ENCODE results near the gene AFF2. TPM values are rescaled to one million over a fixed set of nuclear protein-coding genes. Genes with fewer than 3 reads are reported as not detected.
A peak's percentile ranks its signal among the peaks of the same experiment; 100 is the strongest.

Gene AFF2
- total and polyA plus RNA-seq, 4 donors: 1.2 to 13.0 (median 3.9) TPM

GRCh38 chrX:148624951-148625474, 124.6 kb downstream of the AFF2 start:
- TF ChIP-seq, protein P1, sequence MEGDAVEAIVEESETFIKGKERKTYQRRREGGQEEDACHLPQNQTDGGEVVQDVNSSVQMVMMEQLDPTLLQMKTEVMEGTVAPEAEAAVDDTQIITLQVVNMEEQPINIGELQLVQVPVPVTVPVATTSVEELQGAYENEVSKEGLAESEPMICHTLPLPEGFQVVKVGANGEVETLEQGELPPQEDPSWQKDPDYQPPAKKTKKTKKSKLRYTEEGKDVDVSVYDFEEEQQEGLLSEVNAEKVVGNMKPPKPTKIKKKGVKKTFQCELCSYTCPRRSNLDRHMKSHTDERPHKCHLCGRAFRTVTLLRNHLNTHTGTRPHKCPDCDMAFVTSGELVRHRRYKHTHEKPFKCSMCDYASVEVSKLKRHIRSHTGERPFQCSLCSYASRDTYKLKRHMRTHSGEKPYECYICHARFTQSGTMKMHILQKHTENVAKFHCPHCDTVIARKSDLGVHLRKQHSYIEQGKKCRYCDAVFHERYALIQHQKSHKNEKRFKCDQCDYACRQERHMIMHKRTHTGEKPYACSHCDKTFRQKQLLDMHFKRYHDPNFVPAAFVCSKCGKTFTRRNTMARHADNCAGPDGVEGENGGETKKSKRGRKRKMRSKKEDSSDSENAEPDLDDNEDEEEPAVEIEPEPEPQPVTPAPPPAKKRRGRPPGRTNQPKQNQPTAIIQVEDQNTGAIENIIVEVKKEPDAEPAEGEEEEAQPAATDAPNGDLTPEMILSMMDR (IDR thresholded peaks at IDR 0.05; ENCODE audit: control extremely low read depth, extremely low read depth): no peak
- 64 to 85% methylated on average over 2 of the region's 2 CpGs for WGBS, 2 donors

GRCh38 chrX:148628621-148629020, 128.2 kb downstream of the AFF2 start:
- DNase-seq: no peak
- TF ChIP-seq, protein P1 (IDR thresholded peaks at IDR 0.05; ENCODE audit: control extremely low read depth, extremely low read depth): no peak
- no peak overlapping the region for H3K4me3 ChIP-seq
- ATAC-seq (ENCODE audit: insufficient read depth, low FRiP score): no peak
- H3K36me3 ChIP-seq (ENCODE audit: control insufficient read depth in 4 of 4, insufficient read depth in 4 of 4, low read length in 4 of 4): no peaks in the 10 kb centered on the region
- H3K9ac ChIP-seq (ENCODE audit: insufficient read depth in 1 of 2, low read length in 2 of 2): no peak overlapping the region
- peaks cover 0 to 5% (median 0%) of the 10 kb centered on the region in 4 donors for H3K9me3 ChIP-seq (ENCODE audit: control insufficient read depth in 4 of 4, insufficient read depth in 3 of 4, low read length in 3 of 4)
- H3K27ac ChIP-seq (ENCODE audit: low read depth in 1 of 2, low read length in 1 of 2): no peak overlapping the region
- peaks cover 0 to 3% (median 0%) of the 10 kb centered on the region in 3 donors for H3K27me3 ChIP-seq (ENCODE audit: control insufficient read depth in 3 of 3, insufficient read depth in 3 of 3, low read length in 2 of 3)
- peaks cover 0 to 8% (median 0%) of the 10 kb centered on the region in 5 donors for H3K4me1 ChIP-seq (ENCODE audit: control insufficient read depth in 5 of 5, insufficient read depth in 5 of 5, low read length in 5 of 5)

More at GRCh38 chrX:148624951-148625474, 124.6 kb downstream of the AFF2 start:
- Histone ChIP-seq H3K9me3 (ENCODE audit: control insufficient read depth in 4 of 4, insufficient read depth in 3 of 4, low read length in 3 of 4) (peaks cover 0 to 3% (median 0%) of the 10 kb centered on the region in 4 donors), H3K36me3 (ENCODE audit: control insufficient read depth in 4 of 4, insufficient read depth in 4 of 4, low read length in 4 of 4) (no peaks in the 10 kb centered on the region), H3K4me3 (no peak overlapping the region), H3K9ac (ENCODE audit: insufficient read depth in 1 of 2, low read length in 2 of 2) (no peak overlapping the region), H3K27me3 (ENCODE audit: control insufficient read depth in 3 of 3, insufficient read depth in 3 of 3, low read length in 2 of 3) (no peaks in the 10 kb centered on the region), H3K4me1 (ENCODE audit: control insufficient read depth in 5 of 5, insufficient read depth in 5 of 5, low read length in 5 of 5) (no peaks in the 10 kb centered on the region), H3K27ac (ENCODE audit: low read depth in 1 of 2, low read length in 1 of 2) (no peak overlapping the region)
- DNase-seq (no peak), ATAC-seq (ENCODE audit: insufficient read depth, low FRiP score) (no peak)

DNA sequence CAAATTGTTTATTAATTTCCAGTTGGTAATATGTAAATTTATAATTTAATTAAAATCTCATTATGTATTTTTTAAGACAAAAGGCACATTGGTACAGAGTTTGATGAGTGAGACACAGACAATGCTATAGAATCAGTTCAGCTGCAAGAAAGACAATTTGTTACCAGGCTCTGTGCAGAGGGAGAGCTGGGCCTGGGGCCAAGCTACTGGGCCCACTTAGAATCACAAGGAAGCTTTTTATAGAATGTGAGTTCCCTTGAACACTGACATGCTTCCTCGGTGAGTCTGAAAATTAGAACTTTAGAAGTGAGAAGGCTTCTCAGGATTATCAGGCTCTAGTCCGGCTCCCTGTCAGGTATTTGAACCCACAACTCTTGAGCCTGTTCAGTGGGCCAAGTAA, 129.0 kb downstream of the AFF2 start:
- 74 to 89% methylated on average over 2 of the region's 2 CpGs for WGBS, 2 donors
- peaks cover 0 to 3% (median 0%) of the 10 kb centered on the region in 3 donors for H3K27me3 ChIP-seq (ENCODE audit: control insufficient read depth in 3 of 3, insufficient read depth in 3 of 3, low read length in 2 of 3)
- no peak overlapping the region for H3K9ac ChIP-seq (ENCODE audit: insufficient read depth in 1 of 2, low read length in 2 of 2)
- TF ChIP-seq, protein P1 (IDR thresholded peaks at IDR 0.05; ENCODE audit: control extremely low read depth, extremely low read depth): no peak
- H3K27ac ChIP-seq (ENCODE audit: low read depth in 1 of 2, low read length in 1 of 2): no peak overlapping the region
- no peak overlapping the region for H3K4me3 ChIP-seq
- ATAC-seq (ENCODE audit: insufficient read depth, low FRiP score) (no peak), DNase-seq (peak in 1 of 3 donors; percentile 33)
- H3K4me1 ChIP-seq (ENCODE audit: control insufficient read depth in 5 of 5, insufficient read depth in 5 of 5, low read length in 5 of 5): peaks cover 0 to 8% (median 0%) of the 10 kb centered on the region in 5 donors
- H3K9me3 ChIP-seq (ENCODE audit: control insufficient read depth in 4 of 4, insufficient read depth in 3 of 4, low read length in 3 of 4): peaks cover 0 to 5% (median 0%) of the 10 kb centered on the region in 4 donors
- no peaks in the 10 kb centered on the region for H3K36me3 ChIP-seq (ENCODE audit: control insufficient read depth in 4 of 4, insufficient read depth in 4 of 4, low read length in 4 of 4)

- Histone ChIP-seq H3K27ac (ENCODE audit: low read depth in 1 of 2, low read length in 1 of 2) (no peak overlapping the region), H3K4me1 (ENCODE audit: control insufficient read depth in 5 of 5, insufficient read depth in 5 of 5, low read length in 5 of 5) (peaks cover 0 to 8% (median 0%) of the 10 kb centered on the region in 5 donors), H3K36me3 (ENCODE audit: control insufficient read depth in 4 of 4, insufficient read depth in 4 of 4, low read length in 4 of 4) (no peaks in the 10 kb centered on the region), H3K4me3 (no peak overlapping the region), H3K9ac (ENCODE audit: insufficient read depth in 1 of 2, low read length in 2 of 2) (no peak overlapping the region), H3K27me3 (ENCODE audit: control insufficient read depth in 3 of 3, insufficient read depth in 3 of 3, low read length in 2 of 3) (peaks cover 0 to 3% (median 0%) of the 10 kb centered on the region in 3 donors), H3K9me3 (ENCODE audit: control insufficient read depth in 4 of 4, insufficient read depth in 3 of 4, low read length in 3 of 4) (peaks cover 0 to 2% (median 0%) of the 10 kb centered on the region in 4 donors)
- TF ChIP-seq, protein P1 (IDR thresholded peaks at IDR 0.05; ENCODE audit: control extremely low read depth, extremely low read depth): no peak
- no peak for ATAC-seq (ENCODE audit: insufficient read depth, low FRiP score)
- DNase-seq: peak in 2 of 3 donors; percentile 16 to 40
- 70 to 78% methylated on average over 2 of the region's 2 CpGs for WGBS, 2 donors
Measured at GRCh38 chrX:148632444-148632843, 132.0 kb downstream of the AFF2 start.
